HepG2 (cell line): ENCODE data around the gene CCR9. TPM values are rescaled to one million over a fixed set of nuclear protein-coding genes. Genes with fewer than 3 reads are reported as not detected.

Experiments
- AHR ChIP-seq: IDR thresholded peaks from 2 replicates; pipeline ENCODE4 v1.6.1; 2018; ENCODE audit warnings: missing genetic modification reagents, missing compliant biosample characterization
- ARID2 ChIP-seq: sonication (generic); formaldehyde crosslinking; IDR thresholded peaks from 2 replicates; pipeline ENCODE4 v1.8.1; 2022; ENCODE audit warnings: mild to moderate bottlenecking, missing genetic modification reagents, borderline replicate concordance
- ATRX ChIP-seq: sonication (generic); formaldehyde crosslinking; IDR thresholded peaks from 2 replicates; pipeline ENCODE4 v1.4.0; 2020; ENCODE audit warnings: missing genetic modification reagents, borderline replicate concordance
- GRHL1 ChIP-seq: sonication (generic); formaldehyde crosslinking; conservative IDR thresholded peaks from 2 replicates; pipeline ENCODE4 v1.8.0; 2022; ENCODE audit warnings: missing genetic modification reagents
- KLF13 ChIP-seq: sonication (generic); formaldehyde crosslinking; IDR thresholded peaks from 2 replicates; pipeline ENCODE4 v1.4.0; 2020; ENCODE audit warnings: mild to moderate bottlenecking, missing genetic modification reagents
- KLF6 ChIP-seq: IDR thresholded peaks from 2 replicates; pipeline ENCODE4 v1.8.0; 2016; ENCODE audit warnings: missing biosample characterization, missing genetic modification reagents
- MAF1 ChIP-seq: sonication (generic); formaldehyde crosslinking; IDR thresholded peaks from 2 replicates; pipeline ENCODE4 v1.5.0; 2020; ENCODE audit warnings: missing genetic modification reagents, borderline replicate concordance
- MXI1 ChIP-seq: IDR thresholded peaks from 3 replicates; pipeline ENCODE4 v1.6.1; 2012; ENCODE audit warnings: low read depth, low read length, inconsistent platforms, borderline replicate concordance
- NFKB2 ChIP-seq: sonication (generic); formaldehyde crosslinking; IDR thresholded peaks from 2 replicates; pipeline ENCODE4 v1.4.0; 2020; ENCODE audit warnings: missing genetic modification reagents, borderline replicate concordance
- PPARG ChIP-seq: conservative IDR thresholded peaks from 2 replicates; pipeline ENCODE4 v1.6.1; 2016; ENCODE audit warnings: missing biosample characterization, missing genetic modification reagents
- RFX1 ChIP-seq: fragments of 450-650 bp; IDR thresholded peaks from 2 replicates; pipeline ENCODE4 v1.6.1; 2017
- TERF1 ChIP-seq: sonication (generic); formaldehyde crosslinking; IDR thresholded peaks from 2 replicates; pipeline ENCODE4 v1.8.0; 2022; ENCODE audit warnings: mild to moderate bottlenecking, missing genetic modification reagents, moderate library complexity
- ZBTB8A ChIP-seq: sonication (generic); formaldehyde crosslinking; IDR thresholded peaks from 2 replicates; pipeline ENCODE4 v1.4.0; 2020; ENCODE audit warnings: mild to moderate bottlenecking, low read depth, missing genetic modification reagents, borderline replicate concordance
- ZEB1 ChIP-seq: IDR thresholded peaks from 2 replicates; pipeline ENCODE4 v1.6.1; 2012; ENCODE audit warnings: mild to moderate bottlenecking, low read depth, inconsistent platforms; ENCODE audit not compliant: insufficient replicate concordance
- ZNF207 ChIP-seq: fragments of 450-650 bp; IDR thresholded peaks from 2 replicates; pipeline ENCODE4 v1.6.1; 2016; ENCODE audit warnings: antibody characterized with exemption, borderline replicate concordance
- ZNF430 ChIP-seq: sonication (generic); formaldehyde crosslinking; IDR thresholded peaks from 2 replicates; pipeline ENCODE4 v1.9.0; 2021; ENCODE audit warnings: mild to moderate bottlenecking, missing genetic modification reagents
- ZNF484 ChIP-seq: sonication (generic); formaldehyde crosslinking; IDR thresholded peaks from 2 replicates; pipeline ENCODE4 v1.5.1; 2020; ENCODE audit warnings: mild to moderate bottlenecking, low read depth, missing genetic modification reagents, borderline replicate concordance
- ZNF574 ChIP-seq: sonication (generic); formaldehyde crosslinking; IDR thresholded peaks from 2 replicates; pipeline ENCODE4 v1.4.0; 2020; ENCODE audit warnings: missing genetic modification reagents
- ZNF670 ChIP-seq: sonication (generic); formaldehyde crosslinking; IDR thresholded peaks from 2 replicates; pipeline ENCODE4 v1.8.0; 2022; ENCODE audit warnings: mild to moderate bottlenecking, missing genetic modification reagents, borderline replicate concordance
- ZNF781 ChIP-seq: sonication (generic); formaldehyde crosslinking; IDR thresholded peaks from 2 replicates; pipeline ENCODE4 v1.5.1; 2020; ENCODE audit warnings: borderline replicate concordance, mild to moderate bottlenecking, missing genetic modification reagents; ENCODE audit errors: not compliant biosample characterization
- polyA plus RNA-seq, 8 experiments: library from polyadenylated mRNA; depleted of rRNA in 3 of 8; stranded (reverse) in 7 of 8; unstranded in 1 of 8; fragments of >200 nt; fragmentation: Illumina TruSeq in 4 of 8; extraction: Trizol in 4 of 8; gene quantifications; 2 replicates each; pipeline versions ENCODE4 v1.2.1 to v1.2.3, GENCODE V29; 2011 to 2016; ENCODE audit warnings: low read depth in 4 of 8, missing spikeins in 1 of 8, mixed read lengths in 1 of 8; ENCODE audit not compliant: insufficient read depth in 1 of 8
- total RNA-seq, 5 experiments: library from RNA; depleted of rRNA; stranded (reverse); fragments of >200 nt; fragmentation: Illumina TruSeq; extraction: Trizol; gene quantifications; 2 replicates each; pipeline ENCODE4 v1.2.3, GENCODE V29; 2016; ENCODE audit warnings: low read depth in 1 of 5
- TF ChIP-seq, protein P1 (sequence below): sonication (generic); formaldehyde crosslinking; IDR thresholded peaks from 2 replicates; pipeline ENCODE4 v1.4.0; 2020; ENCODE audit warnings: mild to moderate bottlenecking, low read depth, missing genetic modification reagents
- TF ChIP-seq, protein P2 (sequence below): IDR thresholded peaks from 2 replicates; pipeline ENCODE4 v1.6.1; 2016; ENCODE audit warnings: low read depth, control low read depth

CCR9 gene
- total and polyA plus RNA-seq, 2 of the 13 experiments (the other 11 are each of a cell fraction or from before 2014, with no cell fraction given) = not detected

DNA sequence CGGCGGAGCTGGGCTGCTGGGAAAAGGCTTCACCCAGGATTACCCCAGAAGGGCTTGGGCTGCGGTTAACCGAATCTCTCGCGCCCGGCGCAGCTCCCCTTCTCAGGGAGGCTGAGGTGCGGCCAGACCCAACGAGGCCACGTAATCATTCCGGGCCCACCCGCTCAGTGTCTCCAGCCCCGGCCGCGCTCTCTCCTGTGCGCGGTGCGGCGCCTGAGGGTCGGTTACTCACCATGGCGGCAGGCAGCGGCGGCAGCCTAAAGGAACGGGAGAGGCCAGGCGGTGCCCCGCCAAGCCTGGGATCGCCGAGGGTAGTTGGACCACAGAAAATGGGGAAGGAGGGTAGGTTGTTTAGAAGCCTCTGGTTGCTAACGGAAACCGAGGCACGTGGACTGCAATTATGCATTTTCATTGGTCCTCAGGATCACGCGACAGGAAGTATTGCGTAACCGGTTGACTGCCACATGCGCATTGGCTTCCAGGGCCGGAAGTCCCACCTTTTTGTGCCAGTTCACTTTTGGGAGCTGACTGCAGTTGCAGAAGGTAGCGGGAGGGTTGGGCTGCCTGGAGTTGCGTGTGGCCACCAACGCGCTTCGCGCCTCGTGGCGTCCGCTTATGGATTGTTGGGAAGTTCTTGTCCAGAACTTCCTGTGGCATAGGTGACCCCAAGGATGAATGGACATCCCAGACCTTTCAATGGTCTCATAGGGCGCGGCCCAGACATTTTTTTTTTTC is 44.4 kb upstream of the CCR9 start, which contains the start of gene LZTFL1 (continued):
- TF ChIP-seq TERF1 (CRISPR knock-in tag) = no peak
- peak; percentile 93 for TF ChIP-seq RFX1
- 0 out of 2 replicates have a peak, but pooled peaks have one; percentile 27 for TF ChIP-seq ZNF670
- TF ChIP-seq, protein P1, sequence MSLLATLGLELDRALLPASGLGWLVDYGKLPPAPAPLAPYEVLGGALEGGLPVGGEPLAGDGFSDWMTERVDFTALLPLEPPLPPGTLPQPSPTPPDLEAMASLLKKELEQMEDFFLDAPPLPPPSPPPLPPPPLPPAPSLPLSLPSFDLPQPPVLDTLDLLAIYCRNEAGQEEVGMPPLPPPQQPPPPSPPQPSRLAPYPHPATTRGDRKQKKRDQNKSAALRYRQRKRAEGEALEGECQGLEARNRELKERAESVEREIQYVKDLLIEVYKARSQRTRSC (CRISPR knock-in tag) = 0 out of 2 replicates have a peak, but pooled peaks have one; percentile 41
- peak; percentile 76; the same call in 1 of the 2 replicates for TF ChIP-seq NFKB2 (CRISPR knock-in tag)
- TF ChIP-seq ZNF430 (CRISPR knock-in tag) = peak; percentile 63; the same call in 1 of the 2 replicates
- TF ChIP-seq, protein P2, sequence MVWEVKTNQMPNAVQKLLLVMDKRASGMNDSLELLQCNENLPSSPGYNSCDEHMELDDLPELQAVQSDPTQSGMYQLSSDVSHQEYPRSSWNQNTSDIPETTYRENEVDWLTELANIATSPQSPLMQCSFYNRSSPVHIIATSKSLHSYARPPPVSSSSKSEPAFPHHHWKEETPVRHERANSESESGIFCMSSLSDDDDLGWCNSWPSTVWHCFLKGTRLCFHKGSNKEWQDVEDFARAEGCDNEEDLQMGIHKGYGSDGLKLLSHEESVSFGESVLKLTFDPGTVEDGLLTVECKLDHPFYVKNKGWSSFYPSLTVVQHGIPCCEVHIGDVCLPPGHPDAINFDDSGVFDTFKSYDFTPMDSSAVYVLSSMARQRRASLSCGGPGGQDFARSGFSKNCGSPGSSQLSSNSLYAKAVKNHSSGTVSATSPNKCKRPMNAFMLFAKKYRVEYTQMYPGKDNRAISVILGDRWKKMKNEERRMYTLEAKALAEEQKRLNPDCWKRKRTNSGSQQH = peak; percentile 56; the same call in 1 of the 2 replicates
- no peak for TF ChIP-seq ZNF207
- TF ChIP-seq ZNF781 (CRISPR knock-in tag) = peak; percentile 52
- TF ChIP-seq AHR (CRISPR knock-in tag) = peak; percentile 55; the same call in 1 of the 2 replicates
- peak; percentile 93 for TF ChIP-seq MXI1
- no peak for TF ChIP-seq ZBTB8A (CRISPR knock-in tag)
- no peak for TF ChIP-seq PPARG (CRISPR knock-in tag)
- TF ChIP-seq GRHL1 (CRISPR knock-in tag) = no peak
- no peak for TF ChIP-seq KLF6 (CRISPR knock-in tag)
- TF ChIP-seq ARID2 (CRISPR knock-in tag) = 0 out of 2 replicates have a peak, but pooled peaks have one; percentile 51
- TF ChIP-seq ZNF484 = no peak
- TF ChIP-seq KLF13 (CRISPR knock-in tag) = no peak
- TF ChIP-seq ZNF574 (CRISPR knock-in tag) = peak; percentile 86
- no peak for TF ChIP-seq ATRX
- TF ChIP-seq ZEB1 = no peak
- no peak for TF ChIP-seq MAF1 (CRISPR knock-in tag)
